PC-3 (cell line): ENCODE results near the gene IGSF8.

Source experiments
- EZH2 ChIP-seq: fragments of 300-600 bp; sonication (generic); IDR thresholded peaks from one replicate; pipeline ENCODE4 v1.6.1; 2017; ENCODE audit warnings: antibody characterized with exemption, mild to moderate bottlenecking, low read length; ENCODE audit not compliant: unreplicated experiment
- TF ChIP-seq, protein P1 (sequence below): fragments of 300-600 bp; sonication (generic); conservative IDR thresholded peaks from 2 replicates; pipeline ENCODE4 v1.5.1; 2017; ENCODE audit warnings: antibody characterized with exemption, low read depth, mild to moderate bottlenecking, low read length

DNA sequence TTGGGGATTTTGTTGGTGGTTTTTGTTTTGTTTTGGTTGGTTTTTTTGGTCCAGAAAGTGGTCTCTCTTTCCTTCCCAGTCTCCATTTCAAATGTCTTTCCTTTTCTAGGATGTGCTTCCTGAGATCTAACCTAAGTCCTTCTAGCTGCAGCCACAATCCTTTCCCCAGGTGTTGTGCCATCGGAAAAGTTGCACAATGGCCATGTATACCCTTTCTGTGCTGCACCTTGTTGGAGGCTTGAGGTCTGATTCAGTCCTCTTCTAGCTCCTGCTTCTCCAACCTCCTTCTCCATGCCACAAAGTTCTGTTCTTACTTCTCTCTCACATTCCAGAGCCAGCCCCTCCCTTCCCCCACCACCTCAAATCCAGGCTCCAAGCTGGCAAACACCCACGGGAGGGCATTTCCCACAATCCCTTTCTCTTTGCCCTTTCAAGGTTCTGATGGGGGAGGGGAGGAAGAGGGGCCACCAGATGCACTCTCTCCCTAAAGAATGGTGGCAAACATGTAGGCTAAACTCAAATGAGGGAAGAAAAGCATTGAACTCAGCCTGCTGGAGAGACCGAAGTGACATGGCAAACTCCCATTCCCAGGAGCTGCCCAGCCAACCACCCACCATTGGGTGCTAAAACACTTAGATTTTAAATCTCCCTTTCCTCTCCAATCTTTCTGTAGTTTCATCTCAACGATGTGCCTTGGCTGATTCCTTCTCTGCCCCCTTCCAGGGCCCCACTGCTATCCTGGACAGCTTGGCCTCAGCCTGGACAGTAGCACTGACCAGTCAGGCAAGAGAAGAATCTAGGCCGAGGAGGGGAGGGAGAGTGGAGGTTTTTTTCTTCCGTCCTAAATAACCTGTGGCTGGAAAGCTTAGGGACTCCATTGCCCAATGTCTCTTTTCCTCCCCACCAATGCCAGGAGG is 31.3 kb downstream of the IGSF8 start:
- TF ChIP-seq, protein P1, sequence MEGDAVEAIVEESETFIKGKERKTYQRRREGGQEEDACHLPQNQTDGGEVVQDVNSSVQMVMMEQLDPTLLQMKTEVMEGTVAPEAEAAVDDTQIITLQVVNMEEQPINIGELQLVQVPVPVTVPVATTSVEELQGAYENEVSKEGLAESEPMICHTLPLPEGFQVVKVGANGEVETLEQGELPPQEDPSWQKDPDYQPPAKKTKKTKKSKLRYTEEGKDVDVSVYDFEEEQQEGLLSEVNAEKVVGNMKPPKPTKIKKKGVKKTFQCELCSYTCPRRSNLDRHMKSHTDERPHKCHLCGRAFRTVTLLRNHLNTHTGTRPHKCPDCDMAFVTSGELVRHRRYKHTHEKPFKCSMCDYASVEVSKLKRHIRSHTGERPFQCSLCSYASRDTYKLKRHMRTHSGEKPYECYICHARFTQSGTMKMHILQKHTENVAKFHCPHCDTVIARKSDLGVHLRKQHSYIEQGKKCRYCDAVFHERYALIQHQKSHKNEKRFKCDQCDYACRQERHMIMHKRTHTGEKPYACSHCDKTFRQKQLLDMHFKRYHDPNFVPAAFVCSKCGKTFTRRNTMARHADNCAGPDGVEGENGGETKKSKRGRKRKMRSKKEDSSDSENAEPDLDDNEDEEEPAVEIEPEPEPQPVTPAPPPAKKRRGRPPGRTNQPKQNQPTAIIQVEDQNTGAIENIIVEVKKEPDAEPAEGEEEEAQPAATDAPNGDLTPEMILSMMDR = no peak
- TF ChIP-seq EZH2 = no peak
